HG03442 (cell line): ENCODE data around the gene NTSR2.

Experiments
- ATAC-seq: cut with Tn5 transposase; IDR thresholded peaks from one replicate; pipeline ENCODE4 v1.9.1; 2021; ENCODE audit warnings: mild to moderate bottlenecking, moderate library complexity; ENCODE audit not compliant: unreplicated experiment

The NTSR2 gene

GRCh38 chr2:11699686-11700670, 30.0 kb upstream of the NTSR2 start:
- no peak for ATAC-seq

DNA sequence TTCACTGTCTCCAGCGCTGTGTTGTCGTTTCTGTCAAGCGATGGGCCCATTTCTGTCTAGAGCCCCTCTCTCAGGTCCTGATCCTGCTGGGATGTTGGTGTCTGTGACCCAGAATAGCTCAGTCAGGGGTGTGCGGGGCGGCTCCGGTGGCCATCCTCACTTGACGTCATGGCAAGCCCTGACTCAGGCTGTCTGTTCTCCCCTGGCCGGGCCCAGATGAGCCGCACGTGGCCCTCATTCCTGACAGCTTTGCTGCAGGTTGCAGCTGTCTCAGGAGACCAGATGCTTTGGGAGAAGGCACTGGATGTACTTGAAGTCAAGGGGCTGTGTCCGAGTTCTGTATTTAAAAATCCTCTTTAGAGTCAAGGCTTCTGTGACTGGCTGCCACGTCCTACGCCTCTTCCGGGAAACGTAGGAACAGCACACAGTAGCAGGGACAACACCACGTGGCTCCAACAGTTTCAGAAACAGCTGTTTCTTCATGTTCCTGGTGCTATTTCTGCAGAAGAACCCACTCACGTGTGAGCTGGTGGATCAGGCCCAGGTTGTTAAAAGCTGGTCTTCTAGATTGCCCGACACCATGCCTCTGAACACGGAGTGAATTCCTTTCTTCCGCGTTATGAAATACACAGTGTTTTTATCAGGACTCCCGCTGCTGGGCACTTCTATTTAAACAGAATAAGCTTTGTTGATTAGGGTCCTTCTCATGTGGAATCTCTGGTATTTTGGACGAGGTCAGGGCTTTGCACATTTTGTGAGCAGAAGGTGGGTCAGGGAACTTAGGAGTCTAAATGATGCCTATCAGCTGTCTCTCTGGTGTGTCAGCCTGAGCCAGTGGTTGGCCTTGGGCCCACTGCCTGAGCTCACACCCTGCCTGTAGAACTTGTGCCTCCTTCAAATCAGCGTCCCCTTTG, 28.3 kb upstream of the NTSR2 start:
- ATAC-seq, result no peak

DNA sequence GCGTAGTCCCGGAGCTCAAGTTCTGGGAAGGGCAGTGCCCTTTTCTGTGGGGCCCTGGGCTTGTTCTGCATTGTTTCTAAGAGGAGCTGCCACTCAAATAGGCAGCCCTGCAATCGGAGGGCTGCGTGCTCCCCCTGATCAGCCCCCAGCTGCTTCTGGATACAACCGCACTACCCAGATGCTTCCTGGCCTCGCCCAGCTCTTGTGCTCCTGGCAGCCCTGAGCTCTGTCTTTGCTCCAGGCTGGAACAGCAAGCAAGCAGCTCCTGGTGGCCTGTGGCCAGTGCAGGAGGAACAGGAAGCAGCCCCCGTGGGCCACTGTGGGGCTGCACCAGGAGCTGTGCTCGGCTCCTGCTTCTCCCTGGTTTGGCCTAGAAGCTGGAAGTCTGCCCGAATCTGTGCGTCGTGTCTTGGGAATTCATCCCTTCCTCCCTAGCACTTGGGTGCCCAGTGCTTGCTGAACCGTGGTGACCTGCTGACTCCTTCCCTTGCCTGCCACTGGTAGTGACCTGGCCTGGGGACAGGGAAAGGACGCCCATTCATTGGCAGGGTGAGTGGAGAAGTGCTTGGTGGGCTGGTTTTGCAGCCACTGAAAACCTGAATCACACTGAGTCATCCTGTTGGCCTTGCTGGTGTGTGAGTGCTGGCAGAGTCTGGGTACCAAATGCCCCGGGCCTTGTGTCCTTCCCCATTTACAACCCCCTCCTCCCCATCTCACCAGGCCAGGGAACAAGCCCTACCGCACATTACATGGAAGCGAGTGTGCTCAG, 27.3 kb upstream of the NTSR2 start:
- ATAC-seq, result no peak

- no peak for ATAC-seq
Measured at GRCh38 chr2:11696736-11697102, 26.7 kb upstream of the NTSR2 start.

GRCh38 chr2:11695576-11695975, 25.6 kb upstream of the NTSR2 start:
- no peak for ATAC-seq

- peak; percentile 77 for ATAC-seq
Measured at GRCh38 chr2:11692966-11693521, 23.0 kb upstream of the NTSR2 start.

DNA sequence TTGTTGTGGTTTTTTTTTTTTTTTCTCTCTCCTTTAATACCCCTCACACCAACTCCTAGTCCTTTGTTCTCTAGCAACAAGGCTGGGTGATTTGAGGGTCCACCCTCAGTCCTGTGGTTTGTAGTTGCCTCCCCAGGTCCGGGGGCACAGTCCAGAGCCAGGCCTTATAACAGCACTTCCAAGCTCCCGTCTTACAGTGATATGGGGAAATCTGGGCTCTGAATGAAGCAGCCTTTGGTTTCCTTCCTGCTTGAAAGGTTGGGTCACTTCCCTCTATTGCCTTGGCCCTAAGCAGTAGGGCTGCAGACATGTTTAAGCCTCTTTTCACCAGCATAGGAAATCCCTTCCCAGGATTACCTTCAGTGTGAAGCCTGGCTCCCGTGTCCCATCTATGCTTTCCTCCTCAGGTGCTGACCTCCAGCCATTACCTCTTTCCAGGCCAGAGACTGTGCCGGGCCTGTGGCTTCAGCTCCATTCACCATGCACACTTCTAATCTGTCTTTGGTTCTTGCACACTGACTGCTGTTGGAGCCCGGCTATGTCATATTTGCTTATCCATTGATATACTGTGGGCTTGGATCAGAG, 21.2 kb upstream of the NTSR2 start:
- ATAC-seq, result no peak

DNA sequence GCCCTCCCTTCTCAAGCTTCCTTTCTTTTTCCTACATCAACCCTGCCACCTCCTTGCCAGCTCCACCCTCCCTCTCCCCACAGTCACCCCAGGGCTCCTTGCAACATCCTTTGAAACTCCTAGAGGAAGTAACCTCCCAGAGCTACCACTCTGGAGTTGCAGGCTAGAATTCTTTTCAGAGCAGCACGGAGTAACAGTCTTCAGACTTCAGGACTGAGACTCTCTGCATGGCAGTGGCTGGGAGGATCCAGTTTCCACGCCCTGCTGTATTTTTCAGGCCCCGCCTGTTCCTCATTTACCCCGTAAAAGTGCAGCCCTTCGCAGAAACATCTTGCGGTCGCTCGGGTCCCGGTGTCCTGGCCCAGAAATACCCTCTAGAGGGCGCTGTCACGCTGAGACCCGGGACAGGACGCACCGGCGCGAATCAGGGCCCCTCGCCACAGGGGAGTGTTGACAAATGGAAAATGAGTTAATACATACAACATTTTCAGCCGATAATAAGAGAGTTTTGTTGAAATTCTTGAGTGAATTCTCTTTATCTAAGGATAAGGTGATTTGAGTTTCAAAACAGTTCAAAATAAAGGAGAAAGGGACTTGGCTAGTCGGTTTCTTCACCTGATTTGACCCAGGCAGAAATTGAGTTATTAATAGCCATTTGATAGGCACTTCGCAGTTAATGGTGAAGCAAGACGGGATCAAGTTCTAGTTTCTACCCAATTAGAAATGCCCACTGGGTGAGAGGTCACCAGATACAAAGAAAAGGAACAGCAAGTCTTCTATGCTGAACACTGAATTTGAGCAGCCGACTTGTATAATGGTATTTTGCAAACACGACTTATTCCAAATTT, 18.5 kb upstream of the NTSR2 start:
- ATAC-seq, result peak; percentile 76

- no peak for ATAC-seq
Measured at GRCh38 chr2:11687736-11688135, 17.7 kb upstream of the NTSR2 start.

DNA sequence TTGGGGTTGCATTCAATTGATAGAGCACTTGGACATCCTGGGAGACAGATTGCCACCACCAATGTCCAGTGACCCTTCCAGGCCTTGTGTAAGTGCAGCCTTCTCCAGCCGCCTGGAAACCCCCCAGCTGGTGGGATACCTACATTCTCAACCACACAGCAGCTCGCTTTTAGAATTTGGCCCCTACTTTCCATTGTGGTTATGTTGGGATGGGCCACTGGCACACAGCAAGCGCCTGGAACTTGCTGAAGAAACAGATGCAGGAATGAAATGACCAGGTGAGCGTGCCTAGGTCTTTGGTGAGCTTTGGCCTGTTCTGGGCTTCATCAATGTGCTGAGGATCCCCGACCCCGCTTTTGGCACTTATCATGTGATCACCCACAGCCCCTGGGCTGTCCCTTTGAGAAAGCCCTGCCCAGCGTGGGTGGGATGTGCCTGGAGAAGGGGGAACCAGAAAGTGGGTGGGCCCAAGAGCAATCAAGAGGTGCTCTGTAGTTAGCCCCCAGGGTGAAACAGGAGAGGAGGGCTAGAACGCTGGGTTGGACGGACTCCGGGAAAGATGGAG, 16.0 kb upstream of the NTSR2 start:
- no peak for ATAC-seq

DNA sequence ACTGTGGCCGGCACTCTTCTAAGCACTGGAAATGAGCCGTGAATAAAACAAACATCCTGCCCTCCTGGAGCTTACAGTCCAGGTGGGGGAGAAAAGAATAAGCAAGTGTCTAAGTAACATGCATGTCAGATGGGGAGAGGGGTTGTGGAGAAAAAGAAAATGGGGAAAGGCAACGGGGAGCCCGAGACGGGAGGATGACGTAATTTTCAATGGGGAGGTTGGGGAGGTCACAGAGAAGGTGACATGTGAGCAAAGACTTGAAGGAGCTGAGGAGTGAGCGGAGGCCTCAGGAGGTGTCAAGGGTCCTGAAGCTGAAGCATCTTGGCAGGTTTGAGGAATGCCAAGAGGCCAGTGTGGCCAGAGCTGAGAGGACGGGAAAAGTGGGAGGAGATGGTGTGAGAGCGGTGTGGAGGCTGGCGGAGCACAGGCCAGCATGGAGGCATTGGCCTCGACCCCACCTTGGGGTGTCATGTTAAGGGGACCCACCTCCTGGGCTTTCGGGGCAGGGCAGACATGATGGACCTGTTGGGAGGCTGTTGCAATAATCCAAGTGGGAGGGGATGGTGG, 15.0 kb upstream of the NTSR2 start:
- ATAC-seq, result no peak

DNA sequence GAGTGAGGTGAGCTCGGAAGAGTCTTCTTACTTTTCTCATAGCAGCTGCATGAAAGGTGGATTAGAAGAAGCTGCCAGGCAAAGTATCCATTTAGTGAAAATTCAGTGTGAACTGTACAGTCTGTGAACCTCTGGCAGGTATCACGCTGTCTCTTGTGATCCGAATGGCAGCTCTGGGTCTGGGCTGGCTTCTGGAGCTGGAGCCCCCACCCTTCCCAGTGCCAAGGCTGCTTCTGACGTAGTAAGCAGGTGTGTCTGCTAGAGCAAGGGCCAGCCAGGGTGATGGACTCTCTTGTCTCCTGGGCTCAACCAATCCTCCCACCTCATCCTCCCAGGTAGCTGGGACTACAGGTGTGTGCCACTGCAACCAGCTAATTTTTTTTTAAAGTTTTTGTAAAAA, 14.0 kb upstream of the NTSR2 start:
- no peak for ATAC-seq

DNA sequence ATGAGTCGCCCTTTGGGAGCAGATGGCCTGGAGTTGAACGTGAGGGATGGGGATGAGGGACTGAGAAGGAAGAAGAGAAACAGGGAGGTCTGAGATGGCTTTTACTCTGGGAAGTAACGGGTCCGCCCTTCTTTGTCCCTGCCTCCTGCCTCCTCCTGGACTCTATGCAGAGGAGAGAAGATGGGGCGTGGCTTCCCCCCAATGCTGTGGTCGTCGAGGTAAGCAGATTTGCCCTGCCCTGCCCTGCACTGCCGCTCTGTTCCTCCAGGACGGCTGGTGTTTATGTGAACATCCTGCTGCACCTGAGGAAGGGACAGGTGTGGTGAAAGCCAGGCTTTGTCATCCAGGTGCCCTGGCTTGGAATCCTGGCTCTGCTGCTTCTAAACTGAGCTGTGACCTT, 13.5 kb upstream of the NTSR2 start:
- no peak for ATAC-seq

DNA sequence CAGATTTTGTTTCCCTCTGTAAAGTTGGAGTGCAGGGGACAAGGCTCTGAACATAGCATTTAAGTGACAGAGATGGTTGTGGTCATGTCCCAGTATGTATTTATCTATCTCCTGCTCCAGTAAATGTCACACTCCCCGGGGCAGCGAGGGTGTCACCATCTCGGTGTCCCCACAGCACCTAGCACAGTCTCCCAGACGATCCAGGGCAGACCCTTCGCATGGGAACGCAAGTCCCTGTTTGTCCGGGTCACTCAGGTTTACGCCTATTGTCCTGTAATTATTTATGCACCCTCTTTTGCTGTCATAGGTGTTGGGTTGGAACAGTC, 12.6 kb upstream of the NTSR2 start:
- no peak for ATAC-seq

DNA sequence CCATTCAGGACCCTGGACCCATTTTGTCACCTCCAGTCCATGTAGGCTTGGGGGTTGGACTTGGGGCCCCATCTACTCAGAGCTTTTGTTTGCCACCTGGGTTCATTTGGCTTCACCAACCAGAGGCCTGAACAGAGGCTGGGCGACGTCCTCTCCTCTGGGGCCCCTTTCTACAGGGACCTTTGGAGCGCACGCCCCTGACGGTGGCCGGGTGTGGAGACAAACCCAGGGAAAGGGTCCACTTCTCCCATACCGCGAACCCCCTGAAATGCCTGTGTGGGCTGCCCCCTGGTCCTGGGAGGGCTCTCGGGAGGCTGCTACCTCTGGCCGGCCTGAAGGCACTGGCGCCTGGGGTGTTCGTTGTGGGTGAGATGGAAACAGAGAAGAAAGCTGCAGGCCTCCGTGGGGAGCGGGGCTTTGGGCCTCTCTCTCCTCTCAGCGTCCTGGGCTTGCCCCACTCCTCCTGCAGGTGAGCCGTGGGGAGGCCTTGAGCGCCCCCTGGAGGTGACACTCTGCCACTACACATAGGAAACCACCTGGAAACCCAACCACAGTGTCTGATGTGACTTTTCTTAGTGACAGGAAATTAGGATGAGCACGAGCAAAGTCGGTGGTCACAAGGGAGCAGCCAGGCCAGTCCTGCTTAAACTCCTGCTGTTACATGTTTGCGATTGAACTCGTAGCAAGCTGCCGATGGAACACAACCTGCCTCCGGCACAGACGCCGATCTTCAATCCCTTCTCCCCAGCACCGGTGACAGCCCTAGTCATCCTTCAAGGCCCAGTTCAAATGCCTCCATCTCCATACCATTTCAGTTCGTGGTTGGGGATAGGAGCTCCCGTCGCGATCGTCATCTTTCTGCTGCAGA, 12.0 kb upstream of the NTSR2 start:
- ATAC-seq, result no peak

DNA sequence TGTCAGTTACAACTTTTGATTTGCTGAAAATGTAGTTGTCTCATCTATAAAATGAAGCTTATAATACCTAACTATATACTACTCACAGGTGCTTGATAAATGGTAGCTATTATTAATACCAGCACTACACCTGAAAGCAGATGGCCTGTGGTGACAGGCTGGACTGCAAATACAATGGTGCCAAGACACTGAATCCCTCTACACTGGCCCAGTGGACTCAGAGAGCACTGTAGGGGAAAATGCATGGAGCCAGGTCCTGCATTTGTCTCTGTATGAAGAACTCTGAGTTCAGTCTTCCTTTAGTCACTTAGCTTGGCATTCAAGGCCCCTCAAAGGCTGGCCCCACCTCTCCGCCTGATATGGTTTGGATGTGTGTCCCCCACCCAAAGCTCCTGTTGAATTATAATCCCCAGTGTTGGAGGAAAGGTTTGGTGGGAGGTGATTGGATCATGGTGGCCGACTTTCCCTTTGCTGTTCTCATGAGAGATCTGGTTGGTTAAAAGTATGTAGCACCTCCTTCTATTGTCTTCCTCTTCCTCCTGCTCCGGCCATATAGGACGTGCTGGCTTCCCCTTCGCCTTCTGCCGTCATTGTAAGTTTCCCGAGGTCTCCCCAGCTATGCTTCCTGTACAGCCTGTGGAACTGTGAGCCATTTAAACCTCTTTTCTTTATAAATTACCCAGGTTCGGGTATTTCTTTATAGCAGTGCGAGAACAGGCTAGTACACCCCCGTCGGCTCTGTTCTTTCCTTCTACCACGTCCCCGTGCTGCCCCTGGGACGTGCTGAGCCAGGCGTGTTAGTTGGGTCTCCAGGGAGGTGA, 11.1 kb upstream of the NTSR2 start:
- no peak for ATAC-seq
